ENCODE measurements around the gene PTX3. TPM values are rescaled to one million over a fixed set of nuclear protein-coding genes. Genes with fewer than 3 reads are reported as not detected.
A peak's percentile ranks its signal among the peaks of the same experiment; 100 is the strongest.

Gene PTX3
- total RNA-seq, 1 donor = 216 TPM

DNA sequence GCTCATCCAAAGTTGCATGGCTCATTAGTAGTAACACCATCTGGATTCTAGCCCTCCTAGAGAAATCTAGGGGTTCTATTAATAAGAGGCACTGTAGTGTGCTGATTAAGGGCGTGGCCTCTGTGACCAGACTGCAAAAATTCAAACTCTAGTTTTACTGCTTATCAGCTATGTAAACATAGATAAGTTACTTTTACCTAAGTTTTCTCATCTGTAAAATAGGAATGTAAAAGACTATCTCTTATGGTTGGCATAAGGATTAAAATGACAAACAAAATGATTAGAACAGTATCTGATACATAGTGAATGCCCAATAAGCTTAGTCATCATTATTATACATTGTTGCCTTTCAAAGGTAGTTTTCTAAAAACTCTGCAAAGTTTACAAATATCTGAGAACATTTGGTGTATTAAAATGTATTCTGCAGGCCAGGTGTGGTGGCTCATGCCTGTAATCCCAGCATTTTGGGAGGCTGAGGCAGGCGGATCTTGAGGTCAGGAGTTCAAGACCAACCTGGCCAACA, 4.5 kb downstream of the PTX3 start:
- TF ChIP-seq, protein P1, sequence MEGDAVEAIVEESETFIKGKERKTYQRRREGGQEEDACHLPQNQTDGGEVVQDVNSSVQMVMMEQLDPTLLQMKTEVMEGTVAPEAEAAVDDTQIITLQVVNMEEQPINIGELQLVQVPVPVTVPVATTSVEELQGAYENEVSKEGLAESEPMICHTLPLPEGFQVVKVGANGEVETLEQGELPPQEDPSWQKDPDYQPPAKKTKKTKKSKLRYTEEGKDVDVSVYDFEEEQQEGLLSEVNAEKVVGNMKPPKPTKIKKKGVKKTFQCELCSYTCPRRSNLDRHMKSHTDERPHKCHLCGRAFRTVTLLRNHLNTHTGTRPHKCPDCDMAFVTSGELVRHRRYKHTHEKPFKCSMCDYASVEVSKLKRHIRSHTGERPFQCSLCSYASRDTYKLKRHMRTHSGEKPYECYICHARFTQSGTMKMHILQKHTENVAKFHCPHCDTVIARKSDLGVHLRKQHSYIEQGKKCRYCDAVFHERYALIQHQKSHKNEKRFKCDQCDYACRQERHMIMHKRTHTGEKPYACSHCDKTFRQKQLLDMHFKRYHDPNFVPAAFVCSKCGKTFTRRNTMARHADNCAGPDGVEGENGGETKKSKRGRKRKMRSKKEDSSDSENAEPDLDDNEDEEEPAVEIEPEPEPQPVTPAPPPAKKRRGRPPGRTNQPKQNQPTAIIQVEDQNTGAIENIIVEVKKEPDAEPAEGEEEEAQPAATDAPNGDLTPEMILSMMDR (IDR thresholded peaks at IDR 0.05; ENCODE audit: insufficient read depth, low read length) = no peak
- peak; percentile 36 for DNase-seq (ENCODE audit: low read depth)
- H3K4me3 ChIP-seq (ENCODE audit: low read depth, low read length) = peak overlapping the region; percentile 58

DNA sequence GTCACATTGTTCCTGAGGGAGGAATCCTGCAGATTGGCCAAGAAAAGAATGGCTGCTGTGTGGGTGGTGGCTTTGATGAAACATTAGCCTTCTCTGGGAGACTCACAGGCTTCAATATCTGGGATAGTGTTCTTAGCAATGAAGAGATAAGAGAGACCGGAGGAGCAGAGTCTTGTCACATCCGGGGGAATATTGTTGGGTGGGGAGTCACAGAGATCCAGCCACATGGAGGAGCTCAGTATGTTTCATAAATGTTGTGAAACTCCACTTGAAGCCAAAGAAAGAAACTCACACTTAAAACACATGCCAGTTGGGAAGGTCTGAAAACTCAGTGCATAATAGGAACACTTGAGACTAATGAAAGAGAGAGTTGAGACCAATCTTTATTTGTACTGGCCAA, 6.1 kb downstream of the PTX3 start:
- TF ChIP-seq, protein P1 (IDR thresholded peaks at IDR 0.05; ENCODE audit: insufficient read depth, low read length) = no peak
- peak; percentile 81 for DNase-seq (ENCODE audit: low read depth)
- H3K4me3 ChIP-seq (ENCODE audit: low read depth, low read length) = peak overlapping the region; percentile 42

DNA sequence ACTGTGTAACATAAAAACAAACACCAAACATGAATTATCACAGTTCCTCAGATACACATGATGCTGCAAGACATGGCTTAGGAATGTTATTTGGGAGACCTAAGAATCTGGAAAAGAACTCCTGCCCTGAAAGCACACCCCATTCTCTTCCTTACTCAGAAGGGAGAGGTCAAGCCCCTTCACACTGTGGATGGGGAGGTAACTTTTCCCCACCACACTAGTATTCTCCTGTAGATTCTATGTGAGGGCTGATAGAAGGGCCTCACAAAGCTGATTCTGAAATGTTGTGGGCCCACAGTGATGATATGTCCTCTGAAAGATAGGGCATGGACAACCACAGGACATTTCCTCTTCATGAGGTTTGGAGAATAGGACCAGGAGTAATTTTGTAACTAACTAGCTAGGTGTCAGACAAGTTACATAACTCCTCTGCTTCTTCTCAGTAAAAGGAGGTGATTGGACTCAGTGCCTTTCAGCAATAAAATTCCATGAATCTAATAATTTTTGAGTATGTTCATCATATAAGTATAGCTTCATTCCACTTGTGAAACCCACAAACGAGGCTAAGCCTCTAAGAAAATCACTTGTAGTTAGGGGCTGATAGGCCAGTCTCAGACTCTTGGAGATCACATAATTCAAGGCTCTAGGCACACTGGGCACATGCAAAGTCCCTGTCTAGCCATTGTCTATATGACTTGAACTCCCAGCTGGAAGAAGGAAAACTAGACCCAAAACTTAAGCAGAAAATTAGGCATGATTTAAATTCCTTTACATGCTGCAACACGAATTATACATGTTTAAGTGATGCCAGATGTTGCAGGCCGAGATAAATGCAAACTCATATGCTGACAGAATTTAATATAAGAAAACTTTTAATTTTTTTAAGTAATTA, 7.5 kb downstream of the PTX3 start:
- DNase-seq (ENCODE audit: low read depth) = peak; percentile 85
- TF ChIP-seq, protein P1 (IDR thresholded peaks at IDR 0.05; ENCODE audit: insufficient read depth, low read length) = no peak

DNA sequence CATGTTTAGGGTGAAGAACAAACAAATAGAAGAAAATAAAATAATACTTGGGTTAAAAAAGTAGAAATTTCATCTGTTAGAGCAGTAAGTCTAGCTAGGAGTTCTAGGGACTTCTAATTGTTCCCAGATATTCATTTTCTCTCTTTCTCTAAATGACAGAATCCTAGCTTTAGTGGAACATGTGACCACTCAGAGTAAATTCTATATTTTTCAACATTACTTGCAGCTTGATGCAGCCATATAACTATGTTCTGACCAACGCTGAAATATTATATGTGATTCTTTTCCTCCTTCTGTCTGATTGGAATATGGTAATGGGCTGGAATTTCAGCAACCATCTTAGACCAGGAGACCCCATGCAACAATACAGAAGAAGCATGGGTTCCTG, 8.1 kb downstream of the PTX3 start:
- H3K4me3 ChIP-seq (ENCODE audit: low read depth, low read length) = no peak overlapping the region
- DNase-seq (ENCODE audit: low read depth) = peak; percentile 67
- TF ChIP-seq, protein P1 (IDR thresholded peaks at IDR 0.05; ENCODE audit: insufficient read depth, low read length) = no peak

More for the DNA sequence above, 7.5 kb downstream of the PTX3 start:
- no peak overlapping the region for H3K4me3 ChIP-seq (ENCODE audit: low read depth, low read length)

DNA sequence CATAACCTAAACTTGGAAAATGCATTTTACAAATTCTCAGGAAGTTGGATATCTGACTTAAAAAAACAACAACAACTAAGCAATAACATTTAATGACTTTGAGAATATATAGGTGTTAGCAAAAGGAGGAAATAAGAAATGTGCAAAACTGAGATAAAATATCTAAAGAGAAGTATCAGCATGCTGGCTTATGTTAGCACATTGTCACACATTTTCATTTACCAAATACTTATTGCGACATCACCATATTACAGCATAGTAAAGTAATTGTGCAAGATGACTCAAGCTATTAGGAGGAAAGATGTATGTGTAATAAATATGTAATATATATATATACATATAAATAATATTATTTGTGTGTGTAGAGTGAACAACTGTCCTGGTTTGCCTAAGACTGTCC, 9.2 kb downstream of the PTX3 start:
- DNase-seq (ENCODE audit: low read depth) = peak; percentile 81
- H3K4me3 ChIP-seq (ENCODE audit: low read depth, low read length) = no peak overlapping the region

DNA sequence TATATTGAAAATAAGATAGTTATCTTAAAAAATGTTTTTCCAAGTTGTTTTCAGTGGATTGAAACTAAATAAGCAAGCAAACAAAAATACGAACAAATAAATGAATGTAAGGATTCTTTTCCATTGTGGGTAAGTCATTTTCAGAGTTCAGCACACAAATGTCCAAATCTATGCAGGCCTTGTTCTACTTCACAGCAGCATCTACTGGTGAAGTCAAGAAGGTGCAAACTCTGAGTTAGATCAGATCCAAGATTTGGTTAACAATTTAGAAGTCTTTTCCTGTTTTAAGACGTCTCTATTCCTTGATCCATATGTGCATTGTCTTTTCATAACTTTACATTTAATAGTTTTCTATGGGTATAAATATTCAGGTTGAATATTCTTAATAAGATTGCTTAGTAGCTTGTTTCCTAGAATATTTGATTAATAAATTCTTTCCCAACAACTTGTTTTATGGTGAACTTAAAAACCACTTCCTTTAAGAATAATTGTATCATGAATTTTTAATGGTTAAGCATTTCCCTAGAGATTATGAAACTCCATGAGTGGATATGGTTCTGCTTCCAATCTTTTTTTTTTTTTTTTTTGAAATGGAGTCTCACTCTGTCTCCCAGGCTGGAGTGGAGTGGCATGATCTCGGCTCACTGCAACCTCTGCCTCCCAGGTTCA, 10.5 kb downstream of the PTX3 start:
- TF ChIP-seq, protein P1 (IDR thresholded peaks at IDR 0.05; ENCODE audit: insufficient read depth, low read length) = peak; percentile 89
- peak; percentile 80 for DNase-seq (ENCODE audit: low read depth)

More for the DNA sequence above, 9.2 kb downstream of the PTX3 start:
- TF ChIP-seq, protein P1 (IDR thresholded peaks at IDR 0.05; ENCODE audit: insufficient read depth, low read length) = no peak

More for the DNA sequence above, 10.5 kb downstream of the PTX3 start:
- H3K4me3 ChIP-seq (ENCODE audit: low read depth, low read length) = no peak overlapping the region

All from fibroblast of the aortic adventitia (primary cell).